ENCODE measurements around the gene MAP3K6.

Gene MAP3K6

DNA sequence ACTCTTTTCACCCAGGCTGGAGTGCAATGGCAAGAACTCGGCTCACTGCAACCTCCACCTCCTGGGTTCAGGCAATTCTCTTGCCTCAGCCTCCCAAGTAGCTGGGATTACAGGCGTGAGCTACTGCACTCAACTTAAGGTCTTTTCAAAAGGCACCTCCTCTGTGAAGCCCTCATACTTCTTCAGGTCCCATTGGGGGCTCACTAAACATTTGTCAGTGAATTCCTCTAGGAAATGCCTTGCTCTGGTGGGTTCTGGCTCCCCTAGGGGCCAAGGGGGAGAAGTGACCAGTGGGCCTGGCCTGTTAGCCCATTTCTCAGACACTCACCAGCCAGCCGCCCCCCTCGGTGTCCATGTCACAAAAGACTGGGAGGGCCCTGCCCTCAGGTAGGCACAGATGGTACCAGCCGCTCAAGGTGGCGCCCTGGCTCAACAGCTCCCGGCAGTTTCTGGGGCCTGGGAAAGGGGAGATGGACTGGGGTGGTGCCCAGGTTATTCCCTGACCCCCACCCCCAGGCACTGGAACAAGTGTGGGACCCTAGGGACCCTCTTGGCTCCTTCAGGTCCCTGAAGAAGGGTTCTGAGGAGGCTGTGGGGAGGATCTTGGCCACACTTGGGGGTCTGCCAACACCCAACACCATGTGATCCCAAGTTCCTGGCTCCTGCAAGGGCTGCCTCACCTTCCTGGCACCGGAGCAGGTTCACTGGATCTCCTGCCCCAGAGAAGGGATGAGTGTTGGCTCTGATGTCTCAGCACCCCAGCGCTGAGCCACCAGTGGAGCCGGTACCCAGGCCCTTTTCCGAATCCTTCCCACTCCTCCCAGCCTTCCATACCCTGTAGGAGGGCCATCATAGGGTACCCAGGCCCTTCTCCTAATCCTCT is 6.3 kb upstream of the MAP3K6 start:
- DNase-seq: no peak

DNA sequence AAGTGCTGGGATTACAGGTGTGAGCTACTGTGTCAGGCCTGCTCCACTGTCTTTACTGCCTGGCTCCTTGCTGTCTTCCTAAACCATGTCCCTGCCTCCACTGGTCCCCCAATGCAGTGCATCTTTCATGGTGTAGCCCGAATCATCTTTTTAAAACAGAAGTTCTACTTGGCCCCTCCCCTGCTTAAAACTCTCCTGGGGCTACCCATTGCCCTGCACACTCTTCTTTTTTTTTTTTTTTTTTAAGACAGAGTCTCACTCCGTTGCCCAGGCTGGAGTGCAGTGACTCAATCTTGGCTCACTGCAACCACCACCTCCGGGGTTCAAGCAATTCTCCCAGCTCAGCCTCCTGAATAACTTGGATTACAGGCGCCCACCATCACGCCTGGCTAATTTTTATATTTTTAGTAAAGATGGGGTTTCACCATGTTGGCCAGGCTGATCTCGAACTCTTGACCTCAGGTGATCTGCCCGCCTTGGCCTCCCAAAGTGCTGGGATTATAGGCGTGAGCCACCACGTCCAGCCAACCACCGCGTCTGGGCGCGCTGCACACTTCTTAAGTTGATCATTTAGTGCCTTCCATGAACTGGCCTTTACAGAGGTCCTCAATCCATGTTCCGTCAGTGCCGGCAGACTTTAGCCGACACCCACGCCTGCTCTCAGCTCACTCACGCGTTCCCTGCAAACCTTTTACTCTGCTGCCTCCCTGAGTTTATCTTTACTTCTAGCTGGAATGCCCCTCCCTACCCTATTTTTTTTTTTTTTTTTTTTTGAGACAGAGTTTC is 5.5 kb upstream of the MAP3K6 start:
- no peak for DNase-seq

DNA sequence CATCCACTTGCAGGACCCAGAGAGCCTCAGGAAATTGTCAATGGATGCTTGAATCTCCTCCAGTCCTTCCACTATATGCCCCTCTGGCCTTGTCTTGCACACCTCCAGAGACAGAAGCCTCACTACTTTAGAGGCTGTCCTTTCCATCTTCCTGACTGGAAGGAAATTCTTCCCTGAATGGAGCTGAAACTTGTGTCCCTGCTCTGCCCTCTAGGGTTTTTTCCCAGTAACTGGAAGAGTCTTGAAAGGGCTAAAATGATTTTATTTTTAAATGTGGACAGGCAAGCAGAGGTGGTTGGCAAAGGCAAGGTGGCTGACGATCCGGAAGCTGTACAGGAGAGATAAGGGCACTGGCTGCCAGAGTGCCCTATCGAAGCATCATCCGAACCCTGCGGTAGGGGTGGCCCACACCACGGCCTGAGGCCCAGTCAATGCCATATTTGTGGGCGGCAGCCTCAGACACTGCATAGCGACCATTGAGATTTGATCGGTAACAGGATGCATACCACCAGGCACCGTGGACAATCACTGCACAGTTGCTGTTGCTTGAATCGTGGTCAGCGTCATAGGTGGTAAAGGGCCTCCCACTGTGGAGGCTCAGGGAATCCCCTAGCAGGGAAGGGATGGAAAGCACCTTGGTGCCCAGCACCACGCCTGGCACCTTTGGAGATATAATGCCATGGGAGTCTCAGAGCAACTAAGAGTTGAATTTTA is 2.3 kb upstream of the MAP3K6 start:
- no peak for DNase-seq

DNA sequence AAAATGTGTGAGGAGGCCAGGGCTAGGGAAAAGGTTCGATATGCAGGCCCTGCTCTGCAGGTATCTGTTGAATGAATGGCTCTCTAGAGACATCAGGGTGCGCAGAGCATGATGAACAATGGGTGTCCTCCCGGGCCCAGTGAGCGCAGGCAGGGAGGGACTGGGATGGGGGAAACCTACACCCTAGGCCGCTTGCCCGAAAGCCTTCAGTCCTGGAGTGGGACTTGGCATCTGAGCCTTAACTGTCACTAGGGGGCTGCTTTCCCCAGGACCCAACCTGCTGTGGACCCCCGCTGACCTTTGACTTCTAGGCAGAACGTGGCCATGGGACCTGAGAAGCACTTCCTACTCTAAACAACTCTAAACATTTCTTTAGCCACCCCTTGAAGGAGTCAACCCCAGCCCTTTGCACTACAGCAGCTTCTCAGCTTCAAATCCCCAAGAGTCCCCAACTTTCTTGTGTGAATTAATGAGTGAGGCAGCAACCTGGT is 444 bp upstream of the MAP3K6 start:
- no peak for DNase-seq

DNA sequence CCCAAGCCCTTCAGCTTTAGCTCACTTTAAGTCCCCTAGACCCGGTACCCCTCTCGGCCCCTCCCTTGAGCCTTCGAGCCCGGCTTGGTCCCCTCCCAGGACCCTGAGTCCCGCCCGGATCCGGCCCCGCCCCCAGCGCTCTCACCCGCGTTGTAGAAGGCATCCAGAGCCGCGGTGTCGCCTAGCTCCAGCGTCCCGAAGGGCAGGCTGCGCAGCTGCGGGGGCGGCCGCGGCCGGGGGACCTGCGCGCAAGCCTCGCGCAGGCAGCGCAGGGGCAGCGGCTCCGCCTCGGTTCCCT is 699 bp downstream of the MAP3K6 start:
- DNase-seq: peak in 1 of 2 experiments; percentile 52

DNA sequence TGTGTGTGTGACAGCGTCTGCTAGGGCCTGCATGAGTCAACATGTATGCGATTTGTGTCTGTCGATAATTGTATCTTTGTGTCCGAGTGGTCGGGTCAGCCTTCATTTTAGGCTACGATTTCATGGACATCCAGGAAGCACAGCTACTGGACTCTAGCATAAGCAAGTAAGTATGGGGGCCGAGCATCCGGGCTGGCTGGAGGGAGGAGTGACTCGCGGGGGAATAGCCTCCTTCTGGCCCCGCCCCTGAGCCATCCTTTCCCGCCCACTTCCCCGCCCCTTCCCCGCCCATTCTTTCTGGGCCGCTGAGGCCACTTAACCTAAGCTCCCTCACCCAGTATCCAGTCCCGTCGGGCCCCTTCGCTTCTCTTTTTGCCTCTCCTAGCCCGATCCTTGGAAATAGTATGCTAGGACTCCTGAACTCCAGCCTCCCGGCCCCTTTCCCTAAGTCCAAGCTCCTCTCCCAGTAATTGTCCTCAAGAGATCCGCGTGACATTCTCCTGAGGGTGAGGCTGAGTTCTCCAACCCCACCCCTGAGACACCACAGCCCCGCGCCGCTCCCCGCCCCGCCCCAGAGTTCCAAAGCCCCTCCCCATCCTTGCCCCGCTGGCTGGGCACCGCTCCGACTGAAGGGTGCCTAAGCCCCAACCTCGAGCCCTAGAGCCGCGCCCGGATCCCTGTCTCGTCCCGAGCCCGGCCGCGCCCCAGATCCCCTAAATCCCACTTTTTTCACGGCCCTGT is 1.2 kb downstream of the MAP3K6 start:
- peak; percentile 62 to 85 for DNase-seq

DNA sequence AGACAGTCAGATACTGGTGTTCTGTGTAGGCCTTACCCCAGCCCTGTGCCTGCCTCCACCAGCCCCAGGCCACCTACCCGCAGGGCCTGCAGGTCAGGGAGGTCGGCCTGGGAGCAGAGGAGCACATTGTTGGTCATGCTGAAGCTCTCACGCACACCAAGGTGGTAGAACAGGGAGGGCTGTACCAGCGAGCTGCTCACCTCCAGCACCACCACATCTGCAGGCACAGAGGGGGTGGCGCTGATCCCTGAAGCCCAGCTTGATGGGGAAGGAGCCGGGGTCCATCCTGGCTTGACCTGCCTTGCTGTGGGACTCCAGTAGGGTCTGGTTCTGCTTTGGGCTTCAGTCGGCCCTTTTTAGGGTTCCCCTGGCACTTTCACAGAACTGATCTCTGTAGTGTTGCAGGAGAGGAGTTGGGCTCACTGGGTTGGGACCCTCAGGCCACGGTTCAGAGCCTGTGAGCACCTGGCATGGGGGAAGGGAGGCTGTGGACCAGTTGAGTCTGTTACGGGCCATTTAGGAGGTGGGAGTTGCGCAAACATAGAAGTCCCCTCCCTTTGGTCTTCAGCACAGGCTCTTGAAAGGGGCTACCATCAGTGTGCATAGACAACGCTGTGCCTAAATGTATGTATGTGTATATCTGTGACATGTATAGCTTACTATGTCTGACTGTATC is 1.9 kb downstream of the MAP3K6 start:
- no peak for DNase-seq

DNA sequence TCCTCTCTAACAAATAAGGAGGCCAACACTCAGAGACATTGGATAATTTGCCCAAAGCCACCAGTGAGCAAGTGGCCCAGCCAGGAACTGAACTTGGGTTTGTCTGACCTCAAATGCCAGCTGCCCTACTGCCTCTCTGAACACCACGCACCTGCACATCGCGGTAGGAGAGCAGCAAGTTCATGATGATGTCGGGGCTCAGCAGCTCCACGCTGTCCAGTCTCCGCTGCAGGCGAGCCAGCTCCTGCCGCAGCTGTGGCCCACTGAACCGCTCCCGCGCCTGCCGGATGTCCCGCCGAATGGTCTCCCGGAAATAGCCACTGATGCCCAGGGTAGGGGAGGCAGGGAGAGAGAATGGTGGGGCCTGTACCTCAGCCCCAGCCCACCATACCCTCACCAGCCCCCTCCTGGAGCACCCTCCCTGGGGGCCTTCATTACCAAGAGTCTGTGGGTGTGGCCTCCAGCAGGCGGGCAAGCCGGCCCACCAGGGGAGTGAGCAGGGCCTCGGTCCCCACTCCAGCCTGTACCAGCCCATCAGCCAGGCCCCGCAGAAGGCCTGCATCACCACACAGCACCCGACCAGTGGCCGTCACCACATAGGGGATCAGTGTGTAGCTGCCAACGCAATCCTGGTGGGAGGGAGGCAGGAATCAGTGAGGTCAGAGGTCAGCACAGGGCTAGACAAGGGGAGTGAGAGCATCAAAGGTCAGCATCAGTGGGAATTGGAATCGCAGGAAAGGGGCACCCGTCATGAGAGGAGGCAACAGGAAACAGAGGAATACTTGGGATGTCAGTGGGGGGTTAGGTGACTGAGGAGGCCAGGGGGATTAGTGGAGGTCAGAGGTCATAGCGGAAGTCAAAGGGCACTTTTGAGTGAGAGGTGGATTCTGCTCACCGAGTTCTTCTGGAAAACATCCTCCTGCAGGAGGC is 2.7 kb downstream of the MAP3K6 start:
- DNase-seq: no peak

DNA sequence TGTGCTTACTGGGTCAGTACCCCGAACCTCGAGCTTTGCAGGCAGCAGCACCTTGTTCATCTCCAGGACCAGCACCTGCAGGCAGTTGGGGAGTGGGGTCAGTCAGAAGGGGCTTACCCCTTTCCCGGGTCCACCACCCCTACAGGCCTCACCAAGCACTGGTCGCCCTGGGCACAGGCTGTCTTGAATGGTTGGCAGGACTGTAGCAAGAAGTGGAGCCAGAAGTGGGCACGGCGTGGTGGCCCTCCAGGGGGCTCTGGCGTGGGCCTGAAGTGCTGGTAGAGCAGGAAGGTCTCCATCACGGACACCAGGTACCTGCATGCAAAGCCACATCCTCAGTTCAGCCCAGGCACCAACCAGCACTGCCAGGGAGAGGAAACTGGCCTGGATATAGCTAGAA is 5.2 kb downstream of the MAP3K6 start:
- no peak for DNase-seq

DNA sequence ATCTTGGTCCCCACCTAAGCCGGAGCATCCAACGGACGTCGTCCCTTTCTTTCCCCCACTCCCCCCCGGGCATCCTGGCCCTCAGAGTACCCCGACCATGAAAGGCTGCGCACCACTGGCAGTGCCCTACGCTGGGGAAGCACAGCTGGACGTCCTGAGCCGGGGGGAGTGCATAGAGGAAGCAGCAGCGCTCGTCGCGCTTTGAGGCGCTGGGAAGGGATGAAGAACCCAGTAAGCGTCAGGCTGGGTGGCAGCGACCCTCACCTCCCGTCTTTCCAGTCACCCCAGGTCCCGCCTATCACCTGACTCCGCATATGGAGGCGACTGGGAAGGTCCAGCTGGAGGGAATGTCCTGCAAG is 5.7 kb downstream of the MAP3K6 start:
- no peak for DNase-seq

DNA sequence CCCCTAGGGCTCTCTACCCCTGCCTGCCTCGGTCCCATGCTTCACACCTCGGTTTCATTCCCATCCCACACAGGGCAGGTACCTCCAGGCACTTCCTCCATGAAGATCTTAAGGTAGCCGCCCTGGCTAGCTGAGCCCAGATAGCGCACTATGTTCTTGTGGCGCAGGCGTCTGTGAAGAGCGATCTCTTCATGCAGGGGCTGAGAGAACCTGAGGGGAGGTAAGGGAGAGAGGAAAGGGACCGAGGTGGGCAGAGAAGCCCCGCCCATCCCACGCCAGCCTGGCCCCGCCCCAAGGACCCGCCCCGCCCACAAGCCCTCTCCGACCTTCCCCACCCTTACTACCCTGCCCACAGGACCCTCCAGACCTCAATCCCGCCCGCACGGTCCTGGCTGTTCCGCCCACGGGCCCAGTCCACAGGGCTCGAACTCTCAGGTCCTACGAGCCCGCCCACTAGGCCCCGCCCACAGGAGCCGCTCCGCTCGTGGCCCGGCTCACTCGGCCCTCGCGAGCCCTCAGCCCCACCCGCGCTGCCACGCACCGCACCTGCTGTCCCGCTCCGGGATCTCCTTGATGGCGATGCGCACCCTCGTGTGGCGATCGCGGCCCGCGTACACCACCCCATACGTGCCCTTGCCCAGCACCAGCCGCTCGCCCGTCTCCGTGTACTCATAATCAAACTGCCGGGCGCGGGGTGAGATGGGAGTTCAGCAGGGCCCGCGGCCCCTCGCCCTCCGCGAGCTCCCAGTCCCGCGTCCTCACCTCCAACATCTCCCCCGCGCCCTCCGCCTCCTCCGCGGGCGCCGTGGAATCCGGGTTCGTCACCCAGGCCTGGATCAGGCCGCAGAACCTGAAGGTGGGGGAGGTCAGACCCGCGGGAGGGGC is 6.4 kb downstream of the MAP3K6 start:
- no peak for DNase-seq

DNA sequence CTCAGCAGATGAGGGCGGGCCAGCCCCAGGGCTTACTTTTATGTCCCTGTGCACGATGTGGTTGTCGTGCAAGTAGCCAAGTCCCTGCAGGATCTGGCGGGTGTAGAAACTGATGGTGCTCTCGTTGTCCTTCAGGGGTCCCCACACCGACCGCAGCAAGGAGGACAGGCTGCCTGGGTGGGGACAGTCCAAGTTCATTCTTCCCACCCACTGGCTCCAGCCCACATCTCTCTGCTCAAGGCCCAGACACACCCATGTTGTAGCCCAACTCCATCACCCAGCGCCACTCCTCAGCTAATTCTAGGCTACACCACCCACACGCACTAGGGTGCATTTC is 7.0 kb downstream of the MAP3K6 start:
- DNase-seq: no peak

DNA sequence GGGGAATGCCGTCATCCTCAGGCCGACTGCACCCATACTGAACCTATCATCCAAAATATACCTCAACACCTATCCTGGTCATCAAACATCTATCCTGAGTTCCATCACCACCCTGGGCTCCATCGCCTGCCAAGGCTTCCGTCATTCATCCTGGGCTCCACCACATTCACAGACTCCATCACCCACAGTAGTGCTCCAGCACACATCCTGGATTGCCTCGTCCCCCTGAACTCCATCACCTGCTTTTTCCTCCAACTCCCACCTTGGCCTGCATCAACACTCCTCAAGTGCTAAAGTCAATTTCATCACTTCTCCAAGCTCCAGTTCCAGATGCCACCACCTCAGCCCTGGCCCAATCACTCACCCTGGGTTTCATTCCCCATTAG is 7.8 kb downstream of the MAP3K6 start:
- DNase-seq: no peak

DNA sequence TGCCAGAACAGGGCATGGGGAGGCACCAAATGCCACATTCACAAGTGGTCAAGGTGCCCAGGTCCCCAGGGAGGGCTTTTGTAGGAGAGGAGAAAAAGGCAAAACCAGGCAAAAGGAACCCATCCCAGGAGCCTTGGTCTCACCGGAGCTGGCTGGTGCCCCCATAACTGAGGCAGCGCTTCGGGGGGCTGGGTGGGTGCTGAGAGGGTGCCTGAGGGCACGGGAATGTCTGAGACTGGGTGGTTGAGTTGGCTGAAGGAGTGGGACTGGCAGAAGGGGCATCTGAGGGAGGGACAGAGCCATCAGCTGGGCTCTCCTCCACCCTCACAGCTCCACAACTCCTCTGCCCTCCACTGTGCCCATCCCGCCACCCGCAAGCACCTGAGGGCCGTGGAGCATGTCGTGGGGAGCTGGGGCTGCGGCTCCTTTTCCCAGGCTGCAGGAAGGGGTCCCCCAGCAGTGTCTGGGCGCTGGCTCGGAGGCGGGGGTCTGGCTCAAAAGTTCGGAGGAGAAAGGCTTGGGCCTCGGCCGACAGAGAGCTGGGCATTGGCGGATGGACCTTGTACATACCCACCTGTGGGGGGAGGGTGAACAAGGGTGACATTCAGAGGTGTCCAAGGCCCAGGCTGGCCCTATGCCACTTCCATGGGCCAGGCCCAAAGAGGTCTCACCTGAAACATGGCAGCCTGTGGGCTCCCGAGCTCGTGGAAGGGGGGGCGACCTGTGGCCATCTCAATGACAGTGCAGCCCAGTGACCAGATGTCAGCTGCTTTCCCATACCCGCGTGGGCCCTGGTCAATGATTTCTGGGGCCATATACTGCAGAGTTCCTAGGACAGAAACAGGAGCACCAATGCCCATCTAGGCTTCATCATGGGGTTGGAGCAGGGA is 8.5 kb downstream of the MAP3K6 start:
- DNase-seq: no peak

DNA sequence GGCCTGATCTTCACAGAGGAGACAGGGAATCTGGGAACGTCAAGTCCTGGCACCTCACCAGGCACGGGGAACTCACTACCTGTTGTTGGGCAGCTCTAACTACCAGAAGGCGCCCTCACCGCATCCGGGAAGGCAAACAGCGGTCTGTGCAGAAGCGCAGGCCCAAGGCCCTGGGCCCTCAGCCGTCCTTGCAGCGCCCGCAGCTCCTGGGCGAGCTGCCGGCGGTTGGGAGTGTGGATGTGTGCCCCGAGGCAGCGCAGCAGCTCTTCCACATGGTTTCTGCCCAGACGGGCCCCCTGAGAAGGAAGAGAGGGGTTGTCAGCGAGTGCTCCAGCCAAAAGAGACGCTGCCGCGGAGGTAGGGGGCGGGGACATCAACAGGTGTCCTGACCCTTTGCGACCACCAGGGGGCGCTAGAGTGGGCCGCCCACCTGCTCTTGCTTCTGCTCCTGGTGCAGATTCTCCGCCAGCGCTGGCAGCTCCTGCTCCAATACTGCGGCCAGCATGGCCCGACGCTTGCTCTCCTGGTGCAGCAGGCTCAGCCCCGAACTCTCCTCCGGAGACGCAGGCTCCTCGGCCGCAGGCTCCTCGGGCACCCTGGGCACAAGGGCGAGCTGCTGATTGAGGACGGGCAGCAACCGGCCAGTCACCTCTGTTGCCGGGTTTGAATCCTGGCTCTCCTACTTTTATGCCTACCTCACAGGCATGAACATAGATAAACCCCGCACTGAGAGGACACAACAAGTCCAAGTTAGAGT is 9.3 kb downstream of the MAP3K6 start:
- DNase-seq: peak; percentile 23 to 42

DNA sequence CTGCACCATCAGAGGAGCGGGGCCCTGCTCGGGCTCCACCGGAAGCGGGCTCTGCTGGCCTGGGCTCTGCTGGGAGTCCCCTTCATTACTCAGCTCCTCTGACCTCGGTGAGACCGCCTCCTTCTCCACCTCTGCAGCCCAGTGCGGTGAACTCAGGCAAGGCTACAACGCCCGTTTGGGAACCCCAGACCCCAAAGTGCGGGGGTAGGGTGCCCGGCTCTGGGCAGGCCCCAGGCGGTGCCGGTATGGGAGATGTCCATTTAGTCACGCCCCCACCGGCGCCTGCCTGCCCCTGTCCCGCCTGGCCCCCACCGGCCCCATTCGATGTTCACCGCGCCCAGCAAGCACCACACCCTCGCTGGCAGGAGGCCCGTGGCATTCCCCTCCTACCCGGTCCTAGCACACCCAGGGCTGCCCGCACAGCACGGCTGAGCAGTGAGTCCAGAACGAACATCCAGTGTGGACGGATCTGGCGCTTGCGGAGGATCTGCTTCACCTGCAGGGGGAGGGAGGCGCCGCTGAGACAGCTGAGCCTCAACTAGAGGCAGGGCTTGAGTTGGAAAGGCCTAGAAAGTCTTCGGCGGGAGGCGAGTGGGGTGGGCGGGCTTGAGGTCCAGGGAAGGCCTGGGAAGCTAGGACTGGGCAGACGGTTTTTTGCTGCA is 10.0 kb downstream of the MAP3K6 start:
- no peak for DNase-seq

DNA sequence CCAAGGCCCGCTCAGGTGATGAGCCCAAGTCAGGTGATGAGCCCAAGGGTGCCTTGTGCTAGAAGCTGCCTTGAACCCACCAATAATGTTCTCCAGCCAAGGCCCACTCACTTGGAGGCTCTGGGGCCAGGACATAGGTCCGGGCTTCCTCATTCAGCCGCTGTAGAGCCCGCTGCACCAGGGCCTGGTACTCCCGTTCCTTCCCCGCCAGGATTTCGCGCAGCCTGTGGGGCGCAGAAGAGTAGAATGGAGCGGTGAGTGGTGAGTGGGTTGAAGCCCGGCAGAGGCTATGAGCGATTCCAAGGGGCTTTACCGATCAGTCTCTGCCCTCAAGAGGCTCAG is 10.5 kb downstream of the MAP3K6 start:
- DNase-seq: no peak

DNA sequence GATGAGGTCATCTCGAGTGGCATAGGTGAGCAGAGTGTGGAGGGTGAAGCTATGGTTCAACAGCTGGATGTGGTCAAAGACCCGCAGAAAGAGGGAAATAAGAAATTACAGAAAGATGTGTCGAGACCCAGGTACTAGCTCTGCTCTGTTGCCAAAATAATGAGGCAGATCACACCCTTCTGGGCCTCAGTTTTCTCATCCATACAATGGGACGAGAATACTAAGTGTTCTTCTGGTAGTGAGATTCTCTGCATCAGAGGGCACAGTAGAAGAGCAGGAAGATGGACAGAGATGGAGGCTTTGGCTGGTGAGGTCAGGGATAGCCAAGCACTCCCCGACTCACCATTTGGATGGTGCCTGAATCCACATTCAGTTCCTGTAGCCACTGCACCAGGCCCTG is 11.1 kb downstream of the MAP3K6 start:
- no peak for DNase-seq
